ENCODE results near the gene MAGI3. TPM values are rescaled to one million over a fixed set of nuclear protein-coding genes. Genes with fewer than 3 reads are reported as not detected.

Gene MAGI3
- total and polyA plus RNA-seq, 7 donors, result 0.76 to 7.1 (median 2.9) TPM

GRCh38 chr1:113531321-113531720 lies 141.0 kb downstream of the MAGI3 start:
- H3K36me3 ChIP-seq (ENCODE audit: insufficient read depth in 1 of 2, low read depth in 1 of 2), result no peaks in the 10 kb centered on the region
- 91 to 94% (median 92%) methylated on average over 3 of the region's 3 CpGs for WGBS, 3 donors
- no peaks in the 10 kb centered on the region for H3K27me3 ChIP-seq (ENCODE audit: insufficient read depth in 3 of 3, low read length in 2 of 3)
- H3K9me3 ChIP-seq, result peaks cover 7% of the 10 kb centered on the region
- H3K27ac ChIP-seq, result no peak overlapping the region
- ATAC-seq (no peak), DNase-seq (no peak)
- TF ChIP-seq CTCF (IDR thresholded peaks at IDR 0.05), result no peak
- H3K4me1 ChIP-seq, result no peaks in the 10 kb centered on the region
- H3K4me3 ChIP-seq, result no peak overlapping the region
- intact Hi-C loops (cut with DNase I), result no loop called here

GRCh38 chr1:113533061-113533460 lies 142.7 kb downstream of the MAGI3 start:
- DNase-seq (no peak), ATAC-seq (no peak)
- no peak for TF ChIP-seq CTCF (IDR thresholded peaks at IDR 0.05)
- no peak overlapping the region for H3K27ac ChIP-seq
- H3K27me3 ChIP-seq (ENCODE audit: insufficient read depth in 3 of 3, low read length in 2 of 3), result no peaks in the 10 kb centered on the region
- no peak overlapping the region for H3K4me3 ChIP-seq
- no peaks in the 10 kb centered on the region for H3K36me3 ChIP-seq (ENCODE audit: insufficient read depth in 1 of 2, low read depth in 1 of 2)
- 97 to 98% (median 97%) methylated on average over 3 of the region's 3 CpGs for WGBS, 3 donors
- intact Hi-C loops (cut with DNase I), result no loop called here
- peaks cover under 1% of the 10 kb centered on the region for H3K9me3 ChIP-seq
- no peaks in the 10 kb centered on the region for H3K4me1 ChIP-seq

GRCh38 chr1:113534130-113534817 lies 144.0 kb downstream of the MAGI3 start:
- no peak for TF ChIP-seq CTCF (IDR thresholded peaks at IDR 0.05)
- peak in 3 of 4 donors; percentile 42 to 85 (median 42) for ATAC-seq
- Histone ChIP-seq H3K9me3 (no peaks in the 10 kb centered on the region), H3K36me3 (ENCODE audit: insufficient read depth in 1 of 2, low read depth in 1 of 2) (no peaks in the 10 kb centered on the region), H3K27me3 (ENCODE audit: insufficient read depth in 3 of 3, low read length in 2 of 3) (no peaks in the 10 kb centered on the region), H3K4me1 (no peaks in the 10 kb centered on the region), H3K27ac (no peak overlapping the region), H3K4me3 (no peak overlapping the region)
- no peak for DNase-seq
- WGBS, 3 donors, result 65 to 74% (median 71%) methylated on average over 4 of the region's 4 CpGs
- intact Hi-C loops (cut with DNase I), result no loop called here

GRCh38 chr1:113534875-113535274 lies 144.6 kb downstream of the MAGI3 start:
- intact Hi-C loops (cut with DNase I), result no loop called here
- no peak for TF ChIP-seq CTCF (IDR thresholded peaks at IDR 0.05)
- no peak overlapping the region for H3K4me3 ChIP-seq
- no peaks in the 10 kb centered on the region for H3K36me3 ChIP-seq (ENCODE audit: insufficient read depth in 1 of 2, low read depth in 1 of 2)
- no peaks in the 10 kb centered on the region for H3K9me3 ChIP-seq
- WGBS, 3 donors, result 40 to 56% (median 55%) methylated on average over 1 of the region's 1 CpG
- ATAC-seq, result no peak
- no peaks in the 10 kb centered on the region for H3K4me1 ChIP-seq
- no peaks in the 10 kb centered on the region for H3K27me3 ChIP-seq (ENCODE audit: insufficient read depth in 3 of 3, low read length in 2 of 3)
- H3K27ac ChIP-seq, result no peak overlapping the region
- DNase-seq, result no peak
